Liver (tissue), 9 donors: ENCODE results near the gene MAP2K7. TPM values are rescaled to one million over a fixed set of nuclear protein-coding genes. Genes with fewer than 3 reads are reported as not detected.

Experiments
- DNase-seq: peaks from one replicate; pipeline ENCODE4 v3.0.0-alpha.2; 2017; ENCODE audit warnings: low spot score
- H3K27ac ChIP-seq, 2 donors: one replicate each; pipeline ENCODE4 v1.7.0; 2013; ENCODE audit warnings: inconsistent platforms in 2 of 2, low read length in 2 of 2, control low read depth in 1 of 2, low read depth in 1 of 2, mild to moderate bottlenecking in 1 of 2
- H3K27me3 ChIP-seq, 4 donors: one replicate each; pipeline versions ENCODE4 v1.6.1 to v1.7.0; 2013; ENCODE audit warnings: low read length in 3 of 4, inconsistent platforms in 1 of 4, mild to moderate bottlenecking in 1 of 4, moderate library complexity in 1 of 4; ENCODE audit not compliant: control insufficient read depth in 4 of 4, insufficient read depth in 4 of 4
- H3K36me3 ChIP-seq, 4 donors: one replicate each; pipeline versions ENCODE4 v1.6.1 to v1.7.0; 2013; ENCODE audit warnings: low read length in 3 of 4, mild to moderate bottlenecking in 3 of 4, low read depth in 1 of 4, moderate library complexity in 1 of 4; ENCODE audit not compliant: control insufficient read depth in 4 of 4, insufficient read depth in 3 of 4
- H3K4me1 ChIP-seq, 4 donors: one replicate each; pipeline versions ENCODE4 v1.6.1 to v1.7.0; 2013; ENCODE audit warnings: low read length in 3 of 4, mild to moderate bottlenecking in 3 of 4, moderate library complexity in 1 of 4; ENCODE audit not compliant: control insufficient read depth in 4 of 4, insufficient read depth in 4 of 4
- H3K4me3 ChIP-seq, 3 donors: one replicate each; pipeline versions ENCODE4 v1.6.1 to v1.7.0; 2013; ENCODE audit warnings: low read length in 3 of 3, control low read depth in 1 of 3, low read depth in 1 of 3, mild to moderate bottlenecking in 1 of 3
- H3K9ac ChIP-seq, 2 donors: one replicate each; pipeline ENCODE4 v1.7.0; 2013; ENCODE audit warnings: low read length in 2 of 2, mild to moderate bottlenecking in 2 of 2, moderate library complexity in 2 of 2, control low read depth in 1 of 2, low read depth in 1 of 2
- H3K9me3 ChIP-seq, 4 donors: one replicate each; pipeline versions ENCODE4 v1.6.1 to v1.7.0; 2013; ENCODE audit warnings: low read length in 3 of 4; ENCODE audit not compliant: control insufficient read depth in 4 of 4
- ATF3 ChIP-seq: IDR thresholded peaks from 2 replicates; pipeline ENCODE4 v1.6.1; 2016; ENCODE audit warnings: antibody characterized with exemption
- CTCF ChIP-seq: fragments of 150-350 bp; IDR thresholded peaks from 2 replicates; pipeline ENCODE4 v1.5.1; 2017; ENCODE audit warnings: improper control_type of control experiment, low read depth, low read length; ENCODE audit not compliant: missing input control
- EGR1 ChIP-seq, 2 donors: IDR thresholded peaks; 2 replicates each; pipeline ENCODE4 v1.6.1; 2016 to 2018; ENCODE audit warnings: antibody characterized with exemption in 2 of 2, low read depth in 2 of 2
- FOXA1 ChIP-seq: IDR thresholded peaks from 2 replicates; pipeline ENCODE4 v1.6.1; 2016; ENCODE audit warnings: antibody characterized with exemption
- FOXA2 ChIP-seq: IDR thresholded peaks from 2 replicates; pipeline ENCODE4 v1.6.1; 2016; ENCODE audit warnings: antibody characterized with exemption
- GABPA ChIP-seq, 2 donors: IDR thresholded peaks in 1 of 2; conservative IDR thresholded peaks in 1 of 2; 2 replicates each; pipeline ENCODE4 v1.6.1; 2016; ENCODE audit warnings: antibody characterized with exemption in 2 of 2, mild to moderate bottlenecking in 1 of 2, moderate library complexity in 1 of 2
- HNF4A ChIP-seq, 2 donors: conservative IDR thresholded peaks; 2 replicates each; pipeline ENCODE4 v1.6.1; 2016; ENCODE audit warnings: antibody characterized with exemption in 2 of 2, mild to moderate bottlenecking in 2 of 2
- HNF4G ChIP-seq: IDR thresholded peaks from 2 replicates; pipeline ENCODE4 v1.6.1; 2016; ENCODE audit warnings: antibody characterized with exemption
- JUND ChIP-seq, 2 donors: IDR thresholded peaks; 2 replicates each; pipeline ENCODE4 v1.6.1; 2016; ENCODE audit warnings: antibody characterized with exemption in 2 of 2
- NR2F2 ChIP-seq: IDR thresholded peaks from 2 replicates; pipeline ENCODE4 v1.6.1; 2016; ENCODE audit warnings: antibody characterized with exemption
- RAD21 ChIP-seq, 2 donors: IDR thresholded peaks; 2 replicates each; pipeline ENCODE4 v1.6.1; 2016; ENCODE audit warnings: antibody characterized with exemption in 2 of 2, mild to moderate bottlenecking in 2 of 2
- REST ChIP-seq: IDR thresholded peaks from 2 replicates; pipeline ENCODE4 v1.6.1; 2016; ENCODE audit warnings: antibody characterized with exemption, mild to moderate bottlenecking
- RXRA ChIP-seq, 2 donors: IDR thresholded peaks; 2 replicates each; pipeline ENCODE4 v1.6.1; 2017 to 2018; ENCODE audit warnings: antibody characterized with exemption in 2 of 2, mild to moderate bottlenecking in 1 of 2
- SP1 ChIP-seq: IDR thresholded peaks from 2 replicates; pipeline ENCODE4 v1.6.1; 2018; ENCODE audit warnings: antibody characterized with exemption, mild to moderate bottlenecking
- TAF1 ChIP-seq: conservative IDR thresholded peaks from 2 replicates; pipeline ENCODE4 v1.6.1; 2016; ENCODE audit warnings: antibody characterized with exemption, mild to moderate bottlenecking
- YY1 ChIP-seq: IDR thresholded peaks from 2 replicates; pipeline ENCODE4 v1.6.1; 2016; ENCODE audit warnings: antibody characterized with exemption, mild to moderate bottlenecking
- ZBTB33 ChIP-seq: IDR thresholded peaks from 2 replicates; pipeline ENCODE4 v1.6.1; 2016; ENCODE audit warnings: antibody characterized with exemption
- WGBS: extraction: QIAGEN DNeasy Blood & Tissue Kit; methylation state at CpG from one replicate; pipeline ENCODE4 v1.1.7; 2013; 5-methylcytosine and 5-hydroxymethylcytosine counted together
- polyA plus RNA-seq, 2 donors: library from polyadenylated mRNA; stranded (reverse) in 1 of 2; unstranded in 1 of 2; fragments of 200-250 nt in 1 of 2; fragments of >200 nt in 1 of 2; fragmentation: Nextera tagmentation in 1 of 2; extraction: Ambion mirVana in 1 of 2; gene quantifications; one replicate each; pipeline versions ENCODE4 v1.2.1 to v1.2.3, GENCODE V29; 2013 to 2015
- total RNA-seq, 2 donors: library from RNA; depleted of rRNA; stranded (reverse); fragments of >200 nt; gene quantifications; one replicate each; pipeline ENCODE4 v1.2.3, GENCODE V29; 2014
- donor health status: healthy.
- donor health status: healthy.
- donor health status: healthy.
- donor health status: healthy.
- donor health status: healthy.

MAP2K7 gene
- total and polyA plus RNA-seq, 4 donors: 3.0 to 11.7 (median 9.5) TPM

- Histone ChIP-seq H3K27ac (no peak overlapping the region), H3K4me3 (no peak overlapping the region), H3K36me3 (peaks cover 6 to 41% (median 17%) of the 10 kb centered on the region in 4 donors), H3K9ac (no peak overlapping the region), H3K4me1 (peaks cover 3 to 25% (median 18%) of the 10 kb centered on the region in 4 donors), H3K9me3 (no peaks in the 10 kb centered on the region), H3K27me3 (no peaks in the 10 kb centered on the region)
- 97% methylated on average over 25 of the region's 25 CpGs for WGBS
- TF ChIP-seq FOXA2 (no peak), GABPA (IDR thresholded peaks at IDR 0.05 in 1 of 2, conservative IDR thresholded peaks at IDR 0.05 in 1 of 2) (no peak), EGR1 (IDR thresholded peaks at IDR 0.05; ENCODE audit: low read depth in 2 of 2) (no peak), HNF4A (conservative IDR thresholded peaks at IDR 0.05) (no peak), HNF4G (no peak), FOXA1 (no peak), ATF3 (no peak), SP1 (no peak), TAF1 (no peak), CTCF (no peak), JUND (IDR thresholded peaks at IDR 0.05) (no peak), ZBTB33 (no peak), RXRA (IDR thresholded peaks at IDR 0.05) (no peak), RAD21 (IDR thresholded peaks at IDR 0.05) (no peak), YY1 (no peak), NR2F2 (no peak), REST (no peak)
- no peak for DNase-seq
These were observed 59.9 kb downstream of the MAP2K7 start for GRCh38 chr19:7963566-7963965.

Other genes starting within 250 kb of the MAP2K7 start
- 10 to 100 TPM in 1 of 2 donors, not detected in 1; 11.5 TPM for gene RETN, start 234.8 kb upstream of the MAP2K7 start, total RNA-seq
- 1 to 10 TPM in 1 of 2 donors, not detected in 1; 1.9 TPM for gene RETN, start 234.8 kb upstream of the MAP2K7 start, polyA plus RNA-seq
- under 1 TPM; 0.42 to 0.92 TPM for gene MCEMP1, start 226.8 kb upstream of the MAP2K7 start, total RNA-seq
- under 1 TPM; 0.29 to 0.54 TPM for gene MCEMP1, start 226.8 kb upstream of the MAP2K7 start, polyA plus RNA-seq
- gene TRAPPC5, start 223.0 kb upstream of the MAP2K7 start, total RNA-seq: 10 to 100 TPM; 22.5 to 38.3 TPM
- 100 to 1,000 TPM in 1 of 2 donors, 10 to 100 TPM in 1; 72.1 to 130 TPM for gene TRAPPC5, start 223.0 kb upstream of the MAP2K7 start, polyA plus RNA-seq
- under 1 TPM in 1 of 2 donors, not detected in 1; 0.14 TPM for gene FCER2, start 201.7 kb upstream of the MAP2K7 start, total RNA-seq
- gene FCER2, start 201.7 kb upstream of the MAP2K7 start, polyA plus RNA-seq: not detected
- 10 to 100 TPM in 1 of 2 donors, 1 to 10 TPM in 1; 7.7 to 43.9 TPM for gene CLEC4G, start 171.8 kb upstream of the MAP2K7 start, total RNA-seq
- 10 to 100 TPM; 47.4 to 69.0 TPM for gene CLEC4G, start 171.8 kb upstream of the MAP2K7 start, polyA plus RNA-seq
- 1 to 10 TPM; 1.6 to 1.9 TPM for gene CD209, start 156.3 kb upstream of the MAP2K7 start, total RNA-seq
- 1 to 10 TPM in 1 of 2 donors, under 1 TPM in 1; 0.44 to 3.5 TPM for gene CD209, start 156.3 kb upstream of the MAP2K7 start, polyA plus RNA-seq
- gene CLEC4M, start 140.6 kb upstream of the MAP2K7 start, total RNA-seq: 10 to 100 TPM; 22.2 to 33.0 TPM
- 10 to 100 TPM; 32.7 to 33.5 TPM for gene CLEC4M, start 140.6 kb upstream of the MAP2K7 start, polyA plus RNA-seq
- 1 to 10 TPM; 4.2 to 4.7 TPM for gene EVI5L, start 73.7 kb upstream of the MAP2K7 start, total RNA-seq
- gene EVI5L, start 73.7 kb upstream of the MAP2K7 start, polyA plus RNA-seq: 1 to 10 TPM; 1.4 to 5.0 TPM
- gene PRR36, start 29.5 kb upstream of the MAP2K7 start, total RNA-seq: not detected
- gene PRR36, start 29.5 kb upstream of the MAP2K7 start, polyA plus RNA-seq: under 1 TPM; 0.02 to 0.03 TPM
- 1 to 10 TPM; 1.8 to 3.3 TPM for gene LRRC8E, start 15.4 kb upstream of the MAP2K7 start, total RNA-seq
- gene LRRC8E, start 15.4 kb upstream of the MAP2K7 start, polyA plus RNA-seq: 1 to 10 TPM in 1 of 2 donors, not detected in 1; 2.4 TPM
- 1 to 10 TPM in 1 of 2 donors, not detected in 1; 2.5 TPM for gene TGFBR3L, start 11.0 kb downstream of the MAP2K7 start, total RNA-seq
- under 1 TPM; 0.32 to 0.36 TPM for gene TGFBR3L, start 11.0 kb downstream of the MAP2K7 start, polyA plus RNA-seq
- 1 to 10 TPM; 2.8 to 3.5 TPM for gene SNAPC2, start 16.5 kb downstream of the MAP2K7 start, total RNA-seq
- 1 to 10 TPM; 3.0 to 7.1 TPM for gene SNAPC2, start 16.5 kb downstream of the MAP2K7 start, polyA plus RNA-seq
- under 1 TPM; 0.08 to 0.14 TPM for gene CTXN1, start 22.3 kb downstream of the MAP2K7 start, total RNA-seq
- gene CTXN1, start 22.3 kb downstream of the MAP2K7 start, polyA plus RNA-seq: under 1 TPM in 1 of 2 donors, not detected in 1; 0.07 TPM
- gene TIMM44, start 39.8 kb downstream of the MAP2K7 start, total RNA-seq: 10 to 100 TPM; 21.1 to 35.8 TPM
- gene TIMM44, start 39.8 kb downstream of the MAP2K7 start, polyA plus RNA-seq: 10 to 100 TPM; 17.7 to 32.2 TPM
- gene ELAVL1, start 101.8 kb downstream of the MAP2K7 start, total RNA-seq: 10 to 100 TPM; 21.2 to 33.7 TPM
- 10 to 100 TPM; 14.4 to 17.0 TPM for gene ELAVL1, start 101.8 kb downstream of the MAP2K7 start, polyA plus RNA-seq
- gene CCL25, start 148.9 kb downstream of the MAP2K7 start, total RNA-seq: not detected
- gene CCL25, start 148.9 kb downstream of the MAP2K7 start, polyA plus RNA-seq: not detected
- under 1 TPM; under 0.01 to 0.61 TPM for gene FBN3, start 245.7 kb downstream of the MAP2K7 start, total RNA-seq
- under 1 TPM in 1 of 2 donors, not detected in 1; 0.08 TPM for gene FBN3, start 245.7 kb downstream of the MAP2K7 start, polyA plus RNA-seq